DOHH2 (cell line): ENCODE measurements around the gene PPP1R27.
A peak's percentile ranks its signal among the peaks of the same experiment; 100 is the strongest.

Source experiments
- H3F3A ChIP-seq: fragments of 200-600 bp; sonication (generic), shearing (Covaris generic); 2 replicates; pipeline ENCODE4 v1.6.0; 2016; ENCODE audit warnings: antibody characterized with exemption, mild to moderate bottlenecking; ENCODE audit not compliant: control insufficient read depth, insufficient read depth
- H3K27ac ChIP-seq: fragments of 200-600 bp; sonication (generic); 2 replicates; pipeline ENCODE4 v1.5.1; 2014; ENCODE audit warnings: low read depth, mild to moderate bottlenecking, low read length, moderate library complexity
- H3K27me3 ChIP-seq: fragments of 200-600 bp; sonication (generic); 2 replicates; pipeline ENCODE4 v1.6.1; 2014; ENCODE audit warnings: mild to moderate bottlenecking, low read length, mixed read lengths; ENCODE audit not compliant: control insufficient read depth
- H3K36me3 ChIP-seq: fragments of 200-600 bp; sonication (generic); 2 replicates; pipeline ENCODE4 v1.6.1; 2014; ENCODE audit warnings: mild to moderate bottlenecking, low read length, moderate library complexity, mixed read lengths; ENCODE audit not compliant: control insufficient read depth
- H3K4me1 ChIP-seq: fragments of 200-600 bp; sonication (generic); 2 replicates; pipeline ENCODE4 v1.6.1; 2014; ENCODE audit warnings: mild to moderate bottlenecking, low read length, mixed read lengths; ENCODE audit not compliant: control insufficient read depth
- H3K4me2 ChIP-seq: fragments of 200-600 bp; sonication (generic); 2 replicates; pipeline ENCODE4 v1.6.0; 2014; ENCODE audit warnings: mild to moderate bottlenecking, low read length, moderate library complexity
- H3K4me3 ChIP-seq: fragments of 200-600 bp; sonication (generic); 2 replicates; pipeline ENCODE4 v1.5.1; 2014; ENCODE audit warnings: mild to moderate bottlenecking, low read length, mixed read lengths
- H3K79me2 ChIP-seq: fragments of 200-600 bp; sonication (generic); 2 replicates; pipeline ENCODE4 v1.6.1; 2014; ENCODE audit warnings: mild to moderate bottlenecking, low read length, mixed read lengths; ENCODE audit not compliant: control insufficient read depth
- H3K9me2 ChIP-seq: fragments of 200-600 bp; sonication (generic); replicated peaks from 2 replicates; pipeline ENCODE4 v1.6.1; 2014; ENCODE audit warnings: mild to moderate bottlenecking, low read length, mixed read lengths; ENCODE audit not compliant: control insufficient read depth
- H3K9me3 ChIP-seq: fragments of 200-600 bp; sonication (generic); 2 replicates; pipeline ENCODE4 v1.6.1; 2014; ENCODE audit warnings: antibody characterized with exemption, low read length, mixed read lengths; ENCODE audit not compliant: control insufficient read depth, insufficient read depth
- H4K20me1 ChIP-seq: fragments of 200-600 bp; sonication (generic); 2 replicates; pipeline ENCODE4 v1.6.0; 2014; ENCODE audit warnings: low read depth, mild to moderate bottlenecking, antibody characterized with exemption, low read length, moderate library complexity; ENCODE audit not compliant: control insufficient read depth, insufficient read depth
- CTCF ChIP-seq: fragments of 200-600 bp; sonication (generic); IDR thresholded peaks from one replicate; pipeline ENCODE4 v1.5.1; 2014; ENCODE audit warnings: antibody characterized with exemption, mild to moderate bottlenecking, low read depth, low read length; ENCODE audit not compliant: poor library complexity, severe bottlenecking
- EZH2phosphoT487 ChIP-seq: fragments of 200-600 bp; sonication (generic); IDR thresholded peaks from 2 replicates; pipeline ENCODE4 v1.6.1; 2017; ENCODE audit warnings: borderline replicate concordance, mild to moderate bottlenecking, antibody characterized with exemption, low read length, moderate library complexity, mixed read lengths

PPP1R27 gene

DNA sequence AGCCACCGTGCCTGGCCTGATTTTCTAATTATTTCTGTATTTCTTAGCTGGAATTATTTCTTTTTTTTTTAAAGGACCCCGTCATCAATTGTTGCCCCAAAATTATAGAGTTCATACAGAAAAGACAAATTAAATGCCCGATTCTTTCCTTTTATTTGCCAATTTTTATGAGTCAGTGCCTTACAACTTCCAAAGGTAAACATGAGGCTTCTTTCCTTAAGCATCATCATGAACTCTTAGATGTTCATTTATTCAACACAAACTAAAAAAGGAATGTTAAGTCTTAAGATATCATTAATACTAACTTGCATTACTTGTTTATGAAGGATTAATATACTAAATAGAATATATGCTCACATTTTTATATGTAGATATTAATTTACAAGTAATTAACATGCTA is 43.4 kb upstream of the PPP1R27 start:
- peaks cover 55% of the 10 kb centered on the region for H3K36me3 ChIP-seq
- H4K20me1 ChIP-seq: no peaks in the 10 kb centered on the region
- peaks cover 7% of the 10 kb centered on the region for H3K79me2 ChIP-seq
- H3K27me3 ChIP-seq: no peaks in the 10 kb centered on the region
- peaks cover 45% of the 10 kb centered on the region for H3F3A ChIP-seq
- TF ChIP-seq CTCF (no peak), EZH2phosphoT487 (no peak)
- H3K27ac ChIP-seq: no peak overlapping the region
- peaks cover 20% of the 10 kb centered on the region for H3K4me1 ChIP-seq
- no peaks in the 10 kb centered on the region for H3K9me2 ChIP-seq
- H3K4me2 ChIP-seq: no peak overlapping the region
- H3K4me3 ChIP-seq: no peak overlapping the region
- H3K9me3 ChIP-seq: no peaks in the 10 kb centered on the region

DNA sequence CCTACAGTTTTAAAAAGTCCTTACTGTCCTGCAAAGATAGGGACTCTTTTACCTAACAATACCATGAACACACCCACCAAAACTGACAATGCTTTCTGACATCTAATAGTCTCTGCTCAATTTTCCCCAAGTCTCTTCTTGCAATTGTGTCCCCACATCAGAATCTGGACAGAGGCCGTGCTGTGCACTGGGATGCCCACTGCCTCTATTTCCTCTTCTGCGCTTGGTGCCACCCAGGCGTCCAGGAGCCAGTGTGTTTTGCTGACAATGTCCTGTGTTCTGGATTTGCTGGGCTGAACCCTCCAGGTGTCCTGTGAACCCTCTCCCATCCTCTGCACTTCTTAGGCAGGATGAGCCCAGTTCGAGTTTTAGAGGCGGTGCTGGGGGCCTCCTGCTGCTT is 42.7 kb upstream of the PPP1R27 start:
- no peak overlapping the region for H3K4me2 ChIP-seq
- H3K9me3 ChIP-seq: no peaks in the 10 kb centered on the region
- H3K36me3 ChIP-seq: peaks cover 58% of the 10 kb centered on the region
- peaks cover 13% of the 10 kb centered on the region for H3K79me2 ChIP-seq
- H3K27ac ChIP-seq: no peak overlapping the region
- peaks cover 27% of the 10 kb centered on the region for H3K4me1 ChIP-seq
- H3K27me3 ChIP-seq: no peaks in the 10 kb centered on the region
- no peaks in the 10 kb centered on the region for H4K20me1 ChIP-seq
- no peaks in the 10 kb centered on the region for H3K9me2 ChIP-seq
- no peak for TF ChIP-seq CTCF
- no peak for TF ChIP-seq EZH2phosphoT487
- peaks cover 51% of the 10 kb centered on the region for H3F3A ChIP-seq
- no peak overlapping the region for H3K4me3 ChIP-seq

DNA sequence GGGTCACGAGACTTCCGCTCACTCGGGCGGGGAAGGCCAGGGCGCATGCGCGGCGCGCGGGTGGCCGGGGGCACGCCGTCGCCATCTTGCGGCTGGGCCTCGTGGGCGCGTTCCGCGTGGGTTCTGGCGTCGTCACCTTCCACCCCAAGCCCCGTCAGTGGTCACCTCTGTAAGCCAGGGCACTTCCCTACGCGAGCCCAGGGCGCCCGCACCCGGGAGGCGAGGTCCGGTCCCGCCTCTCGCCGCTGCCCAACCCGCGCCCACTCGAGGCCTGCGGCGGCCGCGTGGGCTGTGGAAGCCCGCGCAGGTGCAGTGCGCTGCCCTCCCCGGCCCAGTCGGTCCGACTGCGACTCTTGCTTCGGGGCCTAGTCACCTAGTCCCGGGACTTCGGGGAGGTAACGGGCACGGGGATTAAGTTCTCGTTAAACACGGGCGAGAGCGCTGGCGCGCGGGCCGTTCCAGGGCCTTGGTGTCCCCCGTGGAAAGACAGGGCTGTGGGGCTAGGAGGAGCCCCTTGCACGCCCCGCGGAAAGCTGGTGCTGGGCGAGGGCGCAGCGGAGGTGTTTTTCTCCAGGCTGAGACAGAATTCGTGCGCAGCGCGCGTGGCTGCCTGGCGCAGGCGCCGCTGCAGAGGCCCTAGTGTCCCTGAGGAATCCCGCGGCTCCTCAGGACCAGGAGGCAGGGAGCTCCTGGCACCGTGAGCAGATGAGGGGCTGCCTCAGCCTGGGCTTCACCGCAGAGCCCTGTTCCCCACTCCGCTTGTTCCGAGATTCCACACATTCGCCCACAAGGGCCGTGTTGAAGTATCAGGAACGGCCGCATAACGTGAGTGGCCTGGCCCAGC is 36.8 kb upstream of the PPP1R27 start:
- H3F3A ChIP-seq: peaks cover 46% of the 10 kb centered on the region
- peak overlapping the region; percentile 90 for H3K4me3 ChIP-seq

More for the DNA sequence above, 36.8 kb upstream of the PPP1R27 start:
- H3K27me3 ChIP-seq: no peaks in the 10 kb centered on the region
- peaks cover 62% of the 10 kb centered on the region for H3K4me1 ChIP-seq
- H3K9me2 ChIP-seq: no peaks in the 10 kb centered on the region
- H3K9me3 ChIP-seq: no peaks in the 10 kb centered on the region
- H3K36me3 ChIP-seq: peaks cover 53% of the 10 kb centered on the region
- no peaks in the 10 kb centered on the region for H4K20me1 ChIP-seq
- H3K27ac ChIP-seq: peak overlapping the region; percentile 88
- TF ChIP-seq CTCF (peak; percentile 45), EZH2phosphoT487 (no peak)
- peaks cover 49% of the 10 kb centered on the region for H3K79me2 ChIP-seq
- peak overlapping the region; percentile 94 for H3K4me2 ChIP-seq
